GM18951 (cell line): ENCODE data around the gene SPTBN2.

ENCODE experiments used
- POLR2A ChIP-seq: IDR thresholded peaks from 4 replicates; pipeline ENCODE4 v1.6.1; 2011; ENCODE audit warnings: mild to moderate bottlenecking; ENCODE audit not compliant: insufficient read length, insufficient read depth; ENCODE audit errors: extremely low read depth
- in situ Hi-C: fragments of 300-500 bp; cut with MboI; formaldehyde crosslinking; loops from one replicate; pipeline ENCODE4 v1.12.0; 2022; ENCODE audit warnings: low sequenced_read_pairs, mixed read lengths, inconsistent platforms; ENCODE audit not compliant: unreplicated experiment

Gene SPTBN2

DNA sequence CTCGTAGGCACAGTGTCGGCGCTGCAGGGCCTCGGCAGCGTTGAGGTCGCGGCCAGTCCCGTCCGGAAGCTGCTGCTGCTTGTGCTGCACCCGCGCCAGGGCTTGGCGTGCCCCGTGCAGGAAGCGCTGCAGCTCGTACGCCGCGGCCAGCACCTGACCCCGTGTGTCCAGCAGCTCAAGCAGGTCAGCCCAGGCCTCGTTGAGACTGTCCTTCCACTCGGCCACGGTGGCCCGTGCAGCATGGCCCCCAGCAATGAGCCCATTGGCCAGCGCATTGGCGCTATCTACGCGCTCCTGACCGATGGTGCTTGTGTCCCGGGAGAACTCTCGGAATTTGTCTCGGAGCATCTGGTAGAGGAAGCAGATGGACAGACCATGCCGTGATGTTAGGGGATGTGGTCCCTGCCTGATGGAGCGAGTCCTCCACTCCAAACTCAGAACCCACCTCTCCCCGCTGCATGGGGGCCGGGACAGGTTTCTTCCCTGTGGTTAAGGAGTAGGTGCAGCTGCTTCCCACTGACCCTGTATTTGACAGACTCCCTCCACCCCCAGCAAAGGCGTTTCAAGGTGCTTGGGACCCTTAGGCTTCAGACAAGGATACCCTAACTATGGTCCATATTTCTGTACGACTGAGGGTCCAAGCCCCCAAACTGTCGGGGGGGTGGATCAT is 37.6 kb downstream of the SPTBN2 start:
- in situ Hi-C loops = loop anchor here (10.0 kb wide), 1 partner anchor 143 kb away; no protein-coding TSS in a partner anchor
- no peak for TF ChIP-seq POLR2A

DNA sequence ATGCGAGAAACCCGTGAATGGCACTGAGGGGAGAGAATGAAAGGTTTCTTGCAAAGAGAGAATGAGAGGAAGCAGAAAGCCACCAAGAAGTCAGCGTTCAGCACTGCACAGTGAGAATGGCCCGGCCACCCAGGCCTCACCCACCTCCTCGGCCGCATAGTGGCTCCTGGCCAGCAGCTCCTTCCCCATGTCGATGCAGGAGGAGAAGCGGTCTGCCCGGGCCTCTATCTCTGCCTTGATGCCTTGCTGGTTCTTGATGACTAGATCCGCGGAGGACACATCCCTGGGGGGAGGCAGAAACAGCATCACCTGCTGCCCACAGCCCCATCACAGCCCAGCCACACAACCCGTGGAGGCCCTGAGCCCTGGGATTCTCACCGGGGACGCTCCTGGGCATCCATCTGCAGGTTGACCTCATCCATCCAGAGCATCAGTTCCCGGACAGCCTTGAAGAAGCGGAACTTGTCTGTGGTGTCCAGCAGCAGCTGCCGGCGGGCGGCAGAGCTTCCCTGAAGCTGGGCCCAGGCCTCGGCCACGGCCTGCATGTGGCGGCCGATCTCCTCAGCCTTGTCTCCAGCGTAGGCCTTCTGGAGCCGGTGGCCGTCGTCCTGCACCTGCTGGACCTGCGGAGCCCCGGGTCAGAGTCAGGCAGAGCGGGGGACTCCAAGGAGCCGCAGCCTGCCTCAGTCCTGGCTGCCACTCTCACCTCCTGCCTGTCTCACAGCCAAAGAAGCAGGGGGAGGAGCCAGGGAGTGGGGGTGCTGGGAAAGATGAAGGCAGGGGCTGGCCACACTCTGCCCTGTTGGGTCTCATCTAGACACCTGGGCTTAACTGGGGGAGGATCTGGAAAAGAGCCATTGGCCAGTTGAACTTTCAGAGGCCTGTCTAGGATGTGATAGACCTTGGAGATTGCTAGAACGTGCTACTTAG is 39.1 kb downstream of the SPTBN2 start:
- no peak for TF ChIP-seq POLR2A
- in situ Hi-C loops = loop anchor here (10.0 kb wide), 2 partner anchors 145 to 285 kb away; no protein-coding TSS in a partner anchor

DNA sequence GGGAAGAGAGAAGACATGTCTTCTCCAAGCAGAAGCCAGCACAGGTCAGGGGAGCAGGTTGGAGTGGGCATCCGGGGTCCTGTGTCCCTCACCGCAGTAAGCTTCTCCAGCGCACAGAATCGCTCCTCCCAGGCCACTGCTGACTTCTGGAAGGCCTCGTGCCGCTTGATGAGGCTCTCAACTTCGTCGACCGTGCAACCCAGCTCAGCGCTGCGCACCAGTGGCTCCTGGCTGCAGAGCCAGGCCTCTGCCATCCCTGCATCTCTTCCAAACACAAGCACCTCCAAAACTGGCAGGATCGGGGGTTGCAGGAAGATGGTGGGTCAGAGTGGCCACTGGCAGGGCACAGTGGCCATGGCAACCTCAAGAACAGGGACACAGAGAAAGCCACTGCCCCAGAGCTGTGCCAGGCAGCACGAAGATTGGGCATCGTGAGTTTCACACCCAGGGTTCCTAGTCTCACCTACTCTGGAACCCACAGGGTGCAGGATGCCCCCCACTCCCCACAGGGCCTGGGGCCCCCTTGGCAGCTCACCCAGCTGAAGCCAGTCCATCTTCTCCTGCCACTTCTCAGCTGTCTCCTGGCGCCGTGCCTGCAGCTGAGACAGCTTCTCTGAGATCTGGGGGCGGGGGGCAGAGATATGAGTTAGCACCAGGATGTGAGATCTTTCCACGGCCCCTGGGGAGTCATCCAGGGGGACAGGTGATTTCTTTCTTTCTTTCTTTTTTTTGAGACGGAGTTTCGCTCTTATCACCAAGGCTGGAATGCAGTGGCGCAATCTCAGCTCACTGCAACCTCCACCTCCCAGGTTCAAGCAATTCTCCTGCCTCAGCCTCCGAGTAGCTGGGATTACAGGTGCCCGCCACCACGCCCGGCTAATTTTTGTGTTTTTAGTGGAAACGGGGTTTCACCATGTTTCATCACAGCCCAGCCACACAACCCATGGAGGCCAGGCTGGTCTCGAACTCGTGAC is 40.2 kb downstream of the SPTBN2 start:
- in situ Hi-C loops = loop anchor here (10.0 kb wide), 1 partner anchor 284 kb away; no protein-coding TSS in a partner anchor

GRCh38 chr11:66687831-66688281 is 41.2 kb downstream of the SPTBN2 start:
- in situ Hi-C loops = loop anchor here (10.0 kb wide), 1 partner anchor 283 kb away; no protein-coding TSS in a partner anchor
- TF ChIP-seq POLR2A = no peak

More for the DNA sequence above, 40.2 kb downstream of the SPTBN2 start:
- TF ChIP-seq POLR2A = no peak

GRCh38 chr11:66686801-66687750 is 41.9 kb downstream of the SPTBN2 start:
- no peak for TF ChIP-seq POLR2A
- in situ Hi-C loops = loop anchor here (10.0 kb wide), 1 partner anchor 282 kb away; no protein-coding TSS in a partner anchor

GRCh38 chr11:66686100-66686785 is 42.8 kb downstream of the SPTBN2 start:
- TF ChIP-seq POLR2A = no peak
- in situ Hi-C loops = loop anchor here (10.0 kb wide), 1 partner anchor 281 kb away; no protein-coding TSS in a partner anchor

DNA sequence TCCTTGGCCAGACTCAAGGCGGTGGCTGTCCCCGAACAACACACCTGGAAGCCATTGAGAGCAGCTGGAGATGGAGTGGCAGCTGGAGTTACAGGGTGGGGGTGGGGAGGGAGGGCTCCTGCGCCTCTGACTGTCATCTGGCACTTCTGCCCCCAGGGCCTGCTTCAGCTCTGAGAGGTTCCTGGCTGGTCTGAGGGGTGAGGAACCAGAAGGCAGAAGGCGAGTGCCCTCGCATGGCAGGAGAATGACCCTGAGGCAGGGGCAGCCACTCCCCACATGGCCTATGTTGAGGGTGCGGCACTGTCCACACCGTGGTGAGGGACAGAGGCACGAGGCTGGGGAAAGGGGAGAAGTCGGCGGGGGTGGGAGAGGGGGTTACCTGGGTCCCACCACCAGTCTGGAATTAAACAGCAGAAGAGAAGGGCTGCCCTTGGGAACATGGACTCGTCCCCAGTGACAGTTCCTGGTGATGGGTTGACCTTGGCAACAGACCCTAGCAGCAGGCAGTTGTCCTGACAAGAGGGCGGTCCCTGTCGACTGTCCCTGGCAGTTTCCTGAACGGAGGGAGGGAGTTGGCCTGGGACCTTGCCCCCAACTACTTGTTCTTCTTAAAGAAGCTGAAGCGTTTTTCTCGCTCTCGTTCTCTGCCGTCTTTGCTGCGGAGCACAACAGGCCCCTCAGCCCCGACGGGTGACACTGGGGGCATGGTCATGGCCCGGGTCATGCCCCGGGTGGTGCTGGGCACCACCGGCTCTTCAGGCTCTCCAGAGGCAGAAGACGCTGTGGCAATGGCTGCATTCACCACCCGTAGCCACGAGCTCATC is 43.5 kb downstream of the SPTBN2 start:
- in situ Hi-C loops = loop anchor here (10.0 kb wide), 1 partner anchor 281 kb away; no protein-coding TSS in a partner anchor
- TF ChIP-seq POLR2A = no peak

DNA sequence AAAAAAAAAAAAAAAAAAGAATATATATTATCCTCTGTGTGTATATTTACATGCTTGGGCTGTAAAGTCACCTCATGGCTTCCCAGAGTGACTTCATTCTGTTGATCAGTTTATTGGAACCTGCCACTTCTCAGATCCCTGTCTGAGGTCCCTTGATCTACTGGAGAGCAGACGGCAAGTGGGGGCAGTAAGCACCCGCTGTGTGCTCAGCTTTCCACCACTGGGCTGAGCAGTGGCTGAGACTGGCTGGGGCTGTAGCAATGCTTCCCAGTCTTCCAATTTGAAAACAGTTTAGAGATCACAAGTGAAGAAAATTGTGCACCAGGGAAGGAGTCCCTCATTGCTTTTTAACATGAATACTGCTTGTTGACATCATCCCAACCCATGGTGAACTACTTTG is 44.4 kb downstream of the SPTBN2 start:
- in situ Hi-C loops = loop anchor here (10.0 kb wide), 1 partner anchor 280 kb away; no protein-coding TSS in a partner anchor
- no peak for TF ChIP-seq POLR2A

DNA sequence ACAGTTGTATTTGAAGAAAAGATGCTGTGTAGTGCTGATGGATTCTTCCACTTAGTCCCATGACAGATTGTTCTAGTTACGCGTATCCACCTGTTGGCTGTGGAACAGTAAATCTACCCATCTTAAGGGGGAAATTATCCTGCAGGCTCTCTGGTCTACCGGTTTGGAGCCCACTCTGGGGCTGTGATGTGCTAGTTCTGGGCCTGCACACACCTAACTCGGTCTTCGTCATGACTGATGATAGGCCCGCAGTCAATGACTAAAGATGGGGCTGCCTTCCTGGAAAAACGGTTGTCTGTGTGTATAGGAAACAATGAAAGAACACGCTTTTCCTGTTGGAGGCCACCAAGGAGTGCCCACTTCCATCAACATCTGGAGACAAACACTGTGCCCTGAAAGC is 45.1 kb downstream of the SPTBN2 start:
- in situ Hi-C loops = loop anchor here (10.0 kb wide), 1 partner anchor 279 kb away; no protein-coding TSS in a partner anchor
- TF ChIP-seq POLR2A = no peak
